Ureter (tissue), 1 donor: ENCODE results near the gene DOCK10. TPM values are rescaled to one million over a fixed set of nuclear protein-coding genes. Genes with fewer than 3 reads are reported as not detected.
"Not testable (repeated sequence)": the region's sequence is repeated elsewhere in the genome, so short reads cannot be mapped to it uniquely, and the experiment has no call there.

Source experiments
- DNase-seq: peaks from one replicate; pipeline ENCODE4 v3.0.0-alpha.2; 2020; ENCODE audit warnings: low spot score
- total RNA-seq: library from RNA; stranded (reverse); gene quantifications from one replicate; pipeline ENCODE4 v1.2.4, GENCODE V29; 2023
- donor health status: DM: yes; HTN: yes; CAD: no.

The DOCK10 gene
- 9.6 TPM for total RNA-seq

DNA sequence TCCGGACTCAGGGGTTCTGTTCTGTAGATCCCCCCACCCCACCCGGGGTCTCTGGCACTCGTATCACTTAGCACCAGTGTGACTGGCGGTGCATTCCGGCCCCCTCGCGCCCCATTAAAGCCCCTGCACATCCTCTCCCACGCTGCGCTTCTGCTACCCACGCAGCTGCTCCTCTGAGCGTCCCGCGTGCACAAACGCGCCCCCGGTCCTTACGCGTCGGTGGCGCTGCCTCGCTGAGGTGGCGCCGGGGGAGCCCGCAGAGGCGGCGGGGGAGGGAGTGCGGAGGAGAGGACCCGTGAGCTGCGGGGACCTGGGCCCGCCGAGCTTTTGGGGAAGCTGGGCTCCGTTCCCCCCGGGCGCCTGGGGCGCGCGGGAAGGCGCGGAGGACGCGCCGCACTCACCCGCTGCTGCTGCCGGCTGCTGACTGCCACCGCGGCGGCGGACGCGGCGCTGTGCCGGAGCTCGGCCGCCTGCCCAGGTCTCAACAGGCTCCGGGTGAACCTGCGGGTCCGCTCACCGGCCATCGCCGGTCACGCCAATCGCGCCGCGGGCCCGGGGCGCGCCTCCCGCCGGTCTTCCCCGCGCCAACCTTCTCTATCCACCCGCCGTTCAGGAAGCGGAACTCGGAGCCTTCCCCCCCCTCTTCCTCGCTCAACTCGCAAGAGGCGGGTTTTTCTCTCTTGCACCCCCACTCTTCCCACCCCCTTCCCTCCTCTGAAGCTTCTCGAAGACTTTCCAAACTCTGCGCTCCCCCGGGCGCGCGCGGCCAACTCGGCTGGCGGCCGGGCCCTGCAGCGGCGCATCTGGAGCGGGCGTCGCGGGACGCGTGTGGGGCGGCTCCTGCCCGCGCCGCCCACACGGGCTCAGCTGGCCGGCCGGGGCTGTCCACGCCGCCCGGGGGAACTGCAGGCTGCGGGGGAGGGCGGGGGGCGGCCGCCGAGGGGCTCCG, at the start of gene DOCK10:
Gene DOCK10, minus strand, starts transcription at position 618 of the 949 bp plus-strand sequence. Its CDS starts 94 bp downstream, at position 524.
- DNase-seq: no peak

DNA sequence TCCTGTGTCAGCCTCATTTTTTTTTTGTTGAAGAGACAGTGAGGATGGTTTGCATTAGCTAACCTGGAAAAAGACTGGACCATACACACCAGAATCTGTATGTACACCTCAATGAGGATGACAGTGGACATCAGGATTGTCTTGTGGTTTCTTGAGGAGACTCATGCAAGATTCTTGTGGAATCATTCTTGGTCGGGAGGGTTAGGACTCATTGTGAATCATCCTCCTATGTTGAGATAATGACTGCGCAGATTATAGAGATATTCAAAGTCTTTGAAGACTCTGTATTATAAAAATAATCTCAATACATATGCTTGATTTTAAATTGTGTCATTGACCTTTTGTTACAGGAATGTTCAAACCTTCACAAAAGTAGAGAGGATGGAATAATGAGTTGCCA, 49.1 kb upstream of the DOCK10 start:
- DNase-seq: no peak

DNA sequence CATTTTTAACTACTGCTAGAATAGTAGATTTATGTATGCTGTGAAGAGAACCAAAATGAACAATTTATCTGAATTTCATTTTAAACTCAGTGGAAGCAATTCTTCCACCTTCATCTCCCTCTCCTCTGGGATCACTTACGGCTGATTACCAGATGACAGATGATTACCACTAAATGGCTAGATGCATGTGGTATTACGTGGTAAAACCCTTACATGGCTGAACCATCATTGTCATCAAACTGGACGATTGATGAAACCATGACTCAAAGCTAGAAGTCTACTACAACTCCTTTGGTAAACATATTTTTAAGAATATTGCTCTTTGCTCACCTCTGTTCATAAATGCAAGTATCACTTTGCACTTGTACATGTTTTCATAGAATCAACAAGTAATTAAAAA, 48.5 kb upstream of the DOCK10 start:
- DNase-seq: no peak

DNA sequence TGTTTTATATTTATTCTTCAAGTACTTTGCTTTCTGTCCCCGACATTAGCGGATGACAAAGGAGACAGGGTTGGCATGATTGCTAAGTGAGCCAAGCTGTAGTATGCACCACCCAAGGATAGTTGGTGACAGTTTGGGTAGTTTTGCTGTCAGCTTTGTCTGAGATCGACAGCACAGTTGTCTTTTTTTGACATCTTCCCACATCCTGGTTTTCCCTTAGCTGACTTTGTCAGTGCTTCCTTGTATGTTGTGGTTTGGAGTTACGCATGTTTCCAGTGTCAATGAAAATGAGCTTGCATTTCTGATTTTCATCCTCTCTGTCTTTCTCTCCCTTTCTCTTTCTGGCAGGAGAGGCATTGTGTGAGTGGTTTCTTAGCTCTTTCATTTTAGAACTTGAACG, 44.6 kb upstream of the DOCK10 start:
- DNase-seq: no peak

DNA sequence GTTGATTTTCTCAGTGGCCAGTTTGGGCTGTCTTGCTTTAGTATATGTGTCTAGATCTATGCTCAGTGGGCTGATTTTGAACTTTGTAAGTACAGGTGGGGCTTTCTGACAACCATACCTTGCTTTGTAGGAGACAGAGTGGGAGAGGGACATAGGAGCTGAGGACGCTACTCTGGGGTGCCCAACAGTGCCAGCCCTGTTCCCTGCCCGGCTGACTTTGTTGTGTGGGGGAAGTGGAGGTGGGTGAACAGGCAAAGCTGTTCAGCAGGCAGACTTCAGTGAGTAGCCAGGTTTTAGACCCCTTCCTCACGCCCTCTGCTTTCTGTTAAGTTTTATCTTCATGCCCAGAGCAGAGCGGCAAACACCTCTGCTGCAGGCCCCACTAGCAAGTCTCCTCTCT, 44.2 kb upstream of the DOCK10 start:
- no peak for DNase-seq

DNA sequence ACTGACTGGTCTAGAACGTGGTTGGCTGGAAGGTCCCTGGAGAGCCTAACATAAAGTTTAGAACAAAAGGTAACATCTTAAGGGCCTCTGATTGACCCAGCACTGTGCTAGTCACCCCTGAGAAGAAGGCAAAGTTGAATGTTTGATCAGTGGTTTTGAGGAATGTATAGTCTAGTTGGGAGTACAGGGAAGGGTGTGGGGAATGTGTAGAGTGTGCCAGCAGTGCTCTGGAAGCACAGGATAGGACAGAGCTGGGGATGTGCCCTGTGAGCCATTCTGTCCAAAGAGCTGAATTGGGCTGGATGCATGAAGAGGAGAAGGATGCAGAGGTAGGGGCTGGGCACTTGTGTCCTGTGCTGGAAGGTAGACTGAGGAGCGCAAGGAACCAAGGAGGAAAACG, 41.0 kb upstream of the DOCK10 start:
- no peak for DNase-seq

DNA sequence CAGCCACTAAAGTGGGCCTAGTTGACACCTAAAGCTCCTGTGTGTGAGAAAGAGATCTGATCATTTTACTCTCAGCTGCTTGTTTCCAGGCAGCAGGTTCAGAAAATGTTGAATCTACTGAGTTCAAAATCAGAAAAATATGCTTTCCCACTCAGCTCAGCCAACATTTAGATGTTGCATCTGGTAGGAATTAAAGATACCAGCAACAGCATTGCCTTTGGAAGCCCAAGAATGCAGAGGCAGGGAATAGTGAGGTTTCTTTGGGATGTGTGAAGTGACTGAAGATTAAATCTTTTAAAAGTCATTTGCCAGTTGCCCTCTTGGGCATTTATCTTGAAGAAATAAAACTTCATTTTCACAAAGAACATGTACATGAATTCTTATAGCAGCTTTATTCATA, 33.9 kb upstream of the DOCK10 start:
- no peak for DNase-seq

DNA sequence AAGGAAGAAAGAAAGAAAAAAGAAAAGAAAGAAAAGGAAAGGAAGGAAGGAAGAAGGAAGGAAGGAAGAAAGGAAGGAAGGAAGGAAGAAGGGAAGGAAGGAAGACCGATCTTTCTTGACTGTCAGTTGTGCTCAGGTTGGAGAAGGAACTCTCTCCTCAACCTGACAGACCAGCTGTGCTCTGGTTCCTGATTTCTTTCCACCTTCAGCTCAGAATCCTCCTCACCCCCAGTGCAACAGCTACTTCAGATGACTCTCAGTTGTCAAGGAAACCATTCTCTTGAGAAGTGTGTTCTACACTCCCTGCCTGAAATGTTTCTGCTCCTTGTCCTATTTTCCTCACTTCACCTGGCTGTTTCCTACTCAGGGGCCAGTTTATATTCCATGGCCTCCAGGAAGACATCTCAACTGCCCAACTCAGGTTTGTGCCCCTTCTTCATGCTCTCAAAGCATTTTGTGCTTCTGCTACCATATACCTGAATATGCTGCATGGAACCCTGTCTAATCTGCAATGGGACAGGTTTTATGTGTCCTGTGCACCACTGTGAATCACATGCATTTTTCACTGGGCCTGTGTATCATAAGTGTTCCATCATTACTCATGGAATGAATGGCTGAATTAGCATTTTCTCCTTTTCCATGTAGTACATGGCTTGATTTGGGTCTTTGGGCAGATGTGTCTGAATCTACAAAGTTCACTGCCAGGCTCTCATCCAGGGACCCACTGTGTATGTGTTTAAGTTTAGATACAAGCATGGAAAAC, 32.8 kb upstream of the DOCK10 start:
- no peak for DNase-seq

DNA sequence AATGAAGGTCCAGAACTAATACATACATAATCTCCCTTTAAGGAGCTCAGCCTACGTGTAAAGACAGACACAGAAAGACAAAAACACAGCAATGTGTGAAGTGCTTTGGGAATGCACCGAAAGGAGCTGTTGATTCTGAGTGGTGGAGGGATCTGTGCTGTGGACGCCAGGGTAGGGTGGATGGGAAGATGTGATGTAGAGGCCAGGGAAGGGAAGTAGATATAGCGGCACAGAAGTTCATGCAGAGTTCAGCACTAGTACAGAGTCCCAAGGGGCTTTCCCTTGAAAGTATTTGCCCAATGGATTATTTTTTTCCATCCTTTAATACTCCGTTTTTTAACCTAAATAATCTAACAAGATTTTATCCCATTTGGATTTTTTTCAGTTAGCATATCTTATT, 32.1 kb upstream of the DOCK10 start:
- DNase-seq: no peak

DNA sequence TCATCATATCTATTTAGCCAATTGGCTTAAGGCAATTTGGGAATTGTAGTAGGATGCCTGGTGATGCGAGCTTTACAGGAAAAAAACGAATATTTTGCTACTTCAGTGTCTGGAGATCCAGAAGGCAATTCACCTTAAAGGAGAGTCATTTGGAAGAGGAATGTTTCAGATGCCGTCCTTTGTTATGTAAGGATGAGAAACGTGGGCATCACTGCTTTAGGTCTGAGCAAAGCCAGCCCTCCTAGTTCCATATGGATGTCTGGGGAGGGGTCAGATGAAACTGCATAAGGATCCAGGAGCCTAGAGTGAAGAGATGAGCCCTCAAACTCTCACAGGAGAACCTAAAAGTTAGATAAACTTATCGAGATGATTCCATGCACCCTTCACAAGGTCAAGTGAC, 30.9 kb upstream of the DOCK10 start:
- DNase-seq: no peak

DNA sequence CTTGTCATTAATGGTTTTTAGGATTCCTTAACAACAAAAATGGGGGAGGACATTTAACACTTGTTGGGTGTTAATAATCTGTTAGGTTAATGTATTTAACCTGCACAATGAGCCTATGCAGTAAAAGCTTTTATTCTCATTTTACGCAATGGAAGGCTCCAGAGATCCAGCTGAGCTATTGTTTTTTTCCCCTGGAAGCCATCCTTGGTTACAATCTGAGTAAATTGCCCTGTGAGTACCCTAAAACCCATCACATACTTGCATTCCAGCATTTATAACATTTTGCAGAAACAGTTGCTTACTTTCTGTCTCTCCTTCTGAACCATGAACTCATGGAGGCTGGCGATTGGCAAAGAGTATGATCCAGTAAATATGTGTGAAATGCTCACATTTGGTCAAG, 30.2 kb upstream of the DOCK10 start:
- no peak for DNase-seq

DNA sequence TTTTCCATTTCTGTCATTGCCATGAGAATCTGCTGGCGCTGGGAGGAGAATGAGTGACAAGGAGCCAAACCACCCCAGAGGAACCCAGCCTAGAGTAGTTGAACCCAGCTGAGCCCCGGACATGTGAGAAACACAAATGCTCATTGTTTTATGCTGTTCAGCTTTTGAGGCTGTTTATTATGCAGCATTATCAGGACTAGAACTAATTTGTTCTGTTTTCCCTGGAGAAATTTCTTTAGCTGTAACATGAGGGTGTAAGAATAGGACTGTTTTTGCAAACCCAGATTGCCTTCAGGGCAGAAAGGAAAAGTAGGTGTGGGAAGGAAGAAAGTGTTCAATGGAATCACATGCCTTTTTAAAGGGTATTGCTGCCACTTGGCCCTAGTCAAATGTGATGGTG, 28.5 kb upstream of the DOCK10 start:
- DNase-seq: no peak

DNA sequence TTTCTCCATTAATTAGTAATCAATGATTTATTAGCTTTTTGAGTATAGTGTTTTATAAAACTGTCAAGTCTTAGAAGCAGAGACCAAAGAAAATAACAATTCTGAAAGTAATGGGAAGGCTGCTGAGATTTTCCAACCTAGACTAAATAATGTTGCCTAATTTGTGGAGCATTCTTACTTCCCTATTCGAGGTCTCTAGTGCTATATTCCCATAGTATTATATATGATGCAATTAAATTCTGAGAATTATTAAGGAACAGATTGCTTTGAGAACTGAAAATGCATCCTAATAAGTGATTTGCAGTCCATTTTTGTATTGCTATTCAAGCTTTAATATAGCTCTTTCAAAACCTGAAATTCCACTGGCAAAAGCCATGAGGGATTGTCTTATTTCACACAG, 27.7 kb upstream of the DOCK10 start:
- DNase-seq: no peak

DNA sequence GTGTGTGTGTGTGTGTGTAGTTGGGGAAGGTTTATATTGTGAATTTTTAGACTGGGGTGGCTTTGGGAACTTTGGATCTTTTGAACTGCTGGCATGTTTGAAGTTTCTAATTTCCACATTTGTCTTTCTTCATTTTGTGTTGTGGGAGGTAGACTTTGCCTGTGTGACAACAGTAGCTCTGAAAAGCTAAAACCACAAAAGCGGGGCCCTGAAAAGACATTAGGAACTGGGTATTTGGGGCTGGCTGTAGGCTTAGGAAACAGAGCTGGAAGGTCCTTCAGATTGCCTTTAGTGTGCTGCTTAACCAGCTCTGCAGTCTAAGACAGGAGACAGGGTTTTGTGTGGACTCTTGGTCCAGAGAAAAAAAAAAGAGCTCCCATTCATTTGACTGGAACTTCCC, 27.2 kb upstream of the DOCK10 start:
- DNase-seq: no peak

DNA sequence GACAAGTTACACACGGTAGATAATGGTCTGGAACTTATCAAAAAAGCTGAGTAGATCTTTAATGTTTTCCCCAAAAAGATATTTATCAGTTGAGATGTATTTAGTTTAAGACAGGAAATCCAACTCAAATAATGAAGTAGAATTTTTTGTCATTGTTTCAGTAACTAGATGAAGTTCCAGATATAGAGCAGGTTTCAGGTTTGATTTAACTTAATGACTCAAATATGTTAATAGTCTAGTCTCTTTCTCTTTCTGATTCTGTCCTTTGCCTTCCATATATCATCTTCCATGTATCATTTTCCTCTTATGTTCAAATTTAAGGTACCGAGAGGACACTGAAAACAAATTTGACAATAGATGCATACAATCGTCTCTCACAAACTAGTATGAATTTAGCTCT, 23.6 kb upstream of the DOCK10 start:
- no peak for DNase-seq

DNA sequence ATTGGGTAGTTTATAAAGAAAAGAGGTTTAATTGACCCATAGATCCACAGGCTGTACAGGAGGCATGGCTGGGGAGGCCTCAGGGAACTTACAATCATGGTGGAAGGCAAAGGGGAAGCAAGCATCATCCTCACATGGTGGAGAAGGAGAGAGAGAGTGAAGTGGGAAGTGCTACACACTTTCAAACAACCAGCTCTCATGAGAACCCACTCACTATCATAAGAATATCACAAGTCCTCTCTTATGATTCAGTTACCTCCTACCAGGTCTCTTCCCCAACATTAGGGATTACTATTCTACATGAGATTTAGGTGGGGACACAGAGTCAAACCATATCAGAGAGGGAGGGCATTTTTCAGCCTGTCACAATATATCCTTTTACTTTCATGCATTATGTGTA, 22.7 kb upstream of the DOCK10 start:
- DNase-seq: no peak

DNA sequence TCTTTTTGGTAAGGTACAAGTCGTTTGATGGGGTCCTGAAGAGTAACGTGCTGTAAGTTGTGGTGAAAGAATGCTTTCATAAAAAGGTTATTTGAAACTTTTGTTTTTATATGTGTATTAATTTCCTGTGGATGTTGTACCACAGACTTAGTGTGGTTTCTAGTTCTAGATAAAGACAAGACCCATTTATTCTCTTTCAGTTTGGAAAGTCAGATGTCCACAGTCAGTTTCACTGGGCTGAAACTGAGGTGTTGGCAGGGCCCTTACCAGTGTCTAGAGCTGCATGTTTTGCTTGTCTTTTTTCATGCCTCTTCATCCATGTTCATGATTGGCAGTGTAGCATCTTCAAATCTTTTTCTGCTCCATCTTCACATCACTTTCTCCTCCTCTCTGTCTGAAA, 22.1 kb upstream of the DOCK10 start:
- no peak for DNase-seq

DNA sequence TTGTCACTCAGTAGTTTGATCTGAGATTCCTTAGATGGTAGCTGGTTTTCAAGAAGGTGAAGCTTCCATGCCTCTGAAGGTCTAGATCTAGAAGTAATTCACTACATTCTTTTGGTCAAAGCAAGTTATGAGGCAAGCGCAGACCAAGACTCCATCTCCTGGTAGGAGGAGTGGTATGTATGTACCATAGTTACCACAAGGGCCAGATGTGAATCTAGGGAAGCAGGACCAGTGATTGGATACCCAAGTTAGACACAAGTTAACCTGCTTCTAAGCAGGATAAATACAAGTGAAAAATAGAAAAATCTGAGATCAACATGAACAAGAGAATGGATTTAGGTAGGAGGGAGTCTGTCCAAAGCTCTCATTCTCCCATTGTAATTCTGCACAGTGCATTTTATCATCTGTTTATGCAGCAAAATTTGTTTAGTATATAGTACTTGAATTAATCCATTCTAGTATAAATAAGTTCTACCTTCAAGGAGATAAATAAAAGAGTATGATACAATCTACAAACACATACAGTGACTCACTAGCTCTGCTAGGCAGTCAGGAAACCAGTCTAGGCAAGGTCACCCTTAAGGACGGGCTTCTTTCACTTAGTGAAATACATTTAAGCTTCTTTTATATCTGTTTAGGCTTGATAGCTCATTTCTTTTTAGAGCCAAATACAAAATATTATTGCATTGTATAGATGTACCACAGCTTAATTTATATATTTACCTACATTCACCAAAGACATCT, 14.2 kb upstream of the DOCK10 start:
- no peak for DNase-seq

DNA sequence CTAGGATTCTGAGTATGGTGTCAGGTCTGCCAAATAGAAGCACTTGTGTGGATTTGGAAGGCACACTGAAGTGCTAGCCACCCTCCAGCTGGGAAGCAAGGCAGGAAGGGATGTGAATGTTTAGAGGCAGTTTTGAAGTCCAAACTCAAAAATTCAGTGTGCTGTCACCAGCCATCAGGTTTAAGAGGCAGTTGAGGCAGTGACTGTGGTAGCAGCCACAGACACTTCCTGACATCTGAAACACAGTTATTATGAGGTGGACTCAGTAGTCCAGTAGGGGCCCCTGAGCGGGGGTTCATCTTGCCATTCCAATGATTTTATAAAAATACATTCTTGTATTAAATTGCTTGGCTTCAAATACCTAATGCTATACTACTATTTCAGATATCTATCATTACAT, 13.4 kb upstream of the DOCK10 start:
- DNase-seq: no peak

DNA sequence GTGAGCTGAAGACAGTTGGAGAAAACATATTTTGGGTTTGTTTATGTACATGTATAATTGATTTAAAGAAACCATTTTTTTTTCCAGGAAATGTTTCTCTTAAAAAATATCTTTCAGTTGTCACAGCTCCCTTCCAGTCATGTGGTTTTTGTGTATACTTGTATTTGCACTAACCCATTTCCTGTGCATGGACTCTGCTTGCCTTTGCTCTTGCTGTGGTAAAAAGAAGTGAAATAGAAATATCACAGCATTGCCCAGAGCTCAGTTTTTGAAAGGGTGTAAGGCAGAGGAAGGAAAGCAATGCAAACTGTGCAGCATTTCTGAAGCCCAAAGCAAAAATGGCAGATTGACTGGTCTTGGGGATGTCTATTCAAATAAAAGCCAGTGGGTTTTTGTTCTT, 10.4 kb upstream of the DOCK10 start:
- no peak for DNase-seq

DNA sequence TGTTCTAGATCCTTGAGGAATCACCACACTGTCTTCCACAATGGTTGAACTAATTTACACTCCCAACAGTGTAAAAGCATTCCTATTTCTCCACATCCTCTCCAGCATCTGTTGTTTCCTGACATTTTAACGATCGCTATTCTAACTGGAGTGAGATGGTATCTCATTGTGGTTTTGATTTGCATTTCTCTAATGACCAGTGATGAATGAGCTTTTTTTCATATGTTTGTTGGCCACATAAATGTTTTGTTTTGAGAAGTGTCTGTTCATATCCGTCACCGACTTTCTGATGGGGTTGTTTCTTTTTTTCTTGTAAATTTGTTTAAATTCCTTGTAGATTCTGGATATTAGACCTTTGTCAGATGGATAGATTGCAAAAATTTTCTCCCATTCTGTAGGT, 5.2 kb upstream of the DOCK10 start:
- not testable (repeated sequence) for DNase-seq

DNA sequence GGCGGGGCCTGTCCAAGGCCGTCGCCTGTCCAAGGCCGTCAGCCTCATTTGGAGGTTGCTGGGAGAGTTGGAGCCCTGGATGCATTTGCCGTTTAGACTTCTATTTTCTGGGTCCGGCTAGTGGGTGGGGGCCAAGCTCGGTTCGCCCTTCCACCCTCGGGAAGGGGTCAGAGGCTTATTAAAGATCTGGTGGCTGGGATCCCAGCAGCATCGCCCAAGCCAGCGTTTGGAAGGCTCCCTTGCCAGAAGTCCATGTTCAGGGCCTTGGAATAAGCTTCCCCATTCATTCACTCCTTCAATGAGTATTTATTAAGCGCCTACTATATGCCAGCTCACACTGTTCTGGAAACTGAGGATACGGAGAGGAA, 516 bp upstream of the DOCK10 start:
- DNase-seq: no peak
